Mucosa of rectum (tissue), 2 donors: ENCODE results near the gene CENPF.

Experiments
- H3K27ac ChIP-seq, 2 donors: one replicate each; pipeline ENCODE4 v1.7.0; 2013; ENCODE audit warnings: inconsistent platforms in 2 of 2, low read depth in 2 of 2, low read length in 2 of 2
- H3K27me3 ChIP-seq, 2 donors: one replicate each; pipeline ENCODE4 v1.7.0; 2013; ENCODE audit warnings: low read length in 2 of 2; ENCODE audit not compliant: control insufficient read depth in 2 of 2, insufficient read depth in 2 of 2
- H3K36me3 ChIP-seq, 2 donors: one replicate each; pipeline ENCODE4 v1.7.0; 2013; ENCODE audit warnings: low read length in 2 of 2; ENCODE audit not compliant: control insufficient read depth in 2 of 2, insufficient read depth in 2 of 2
- H3K4me1 ChIP-seq, 2 donors: one replicate each; pipeline ENCODE4 v1.7.0; 2013; ENCODE audit warnings: low read length in 2 of 2, mild to moderate bottlenecking in 1 of 2; ENCODE audit not compliant: control insufficient read depth in 2 of 2, insufficient read depth in 2 of 2
- H3K4me3 ChIP-seq, 2 donors: one replicate each; pipeline ENCODE4 v1.7.0; 2013; ENCODE audit warnings: low read length in 2 of 2
- H3K9ac ChIP-seq, 2 donors: one replicate each; pipeline ENCODE4 v1.7.0; 2013; ENCODE audit warnings: low read length in 2 of 2, low read depth in 1 of 2, mild to moderate bottlenecking in 1 of 2
- H3K9me3 ChIP-seq, 2 donors: one replicate each; pipeline ENCODE4 v1.7.0; 2013; ENCODE audit warnings: low read length in 2 of 2; ENCODE audit not compliant: control insufficient read depth in 2 of 2
- donor health status: healthy.
- donor health status: Normal muscosa, but diverticular disease.

The CENPF gene, protein sequence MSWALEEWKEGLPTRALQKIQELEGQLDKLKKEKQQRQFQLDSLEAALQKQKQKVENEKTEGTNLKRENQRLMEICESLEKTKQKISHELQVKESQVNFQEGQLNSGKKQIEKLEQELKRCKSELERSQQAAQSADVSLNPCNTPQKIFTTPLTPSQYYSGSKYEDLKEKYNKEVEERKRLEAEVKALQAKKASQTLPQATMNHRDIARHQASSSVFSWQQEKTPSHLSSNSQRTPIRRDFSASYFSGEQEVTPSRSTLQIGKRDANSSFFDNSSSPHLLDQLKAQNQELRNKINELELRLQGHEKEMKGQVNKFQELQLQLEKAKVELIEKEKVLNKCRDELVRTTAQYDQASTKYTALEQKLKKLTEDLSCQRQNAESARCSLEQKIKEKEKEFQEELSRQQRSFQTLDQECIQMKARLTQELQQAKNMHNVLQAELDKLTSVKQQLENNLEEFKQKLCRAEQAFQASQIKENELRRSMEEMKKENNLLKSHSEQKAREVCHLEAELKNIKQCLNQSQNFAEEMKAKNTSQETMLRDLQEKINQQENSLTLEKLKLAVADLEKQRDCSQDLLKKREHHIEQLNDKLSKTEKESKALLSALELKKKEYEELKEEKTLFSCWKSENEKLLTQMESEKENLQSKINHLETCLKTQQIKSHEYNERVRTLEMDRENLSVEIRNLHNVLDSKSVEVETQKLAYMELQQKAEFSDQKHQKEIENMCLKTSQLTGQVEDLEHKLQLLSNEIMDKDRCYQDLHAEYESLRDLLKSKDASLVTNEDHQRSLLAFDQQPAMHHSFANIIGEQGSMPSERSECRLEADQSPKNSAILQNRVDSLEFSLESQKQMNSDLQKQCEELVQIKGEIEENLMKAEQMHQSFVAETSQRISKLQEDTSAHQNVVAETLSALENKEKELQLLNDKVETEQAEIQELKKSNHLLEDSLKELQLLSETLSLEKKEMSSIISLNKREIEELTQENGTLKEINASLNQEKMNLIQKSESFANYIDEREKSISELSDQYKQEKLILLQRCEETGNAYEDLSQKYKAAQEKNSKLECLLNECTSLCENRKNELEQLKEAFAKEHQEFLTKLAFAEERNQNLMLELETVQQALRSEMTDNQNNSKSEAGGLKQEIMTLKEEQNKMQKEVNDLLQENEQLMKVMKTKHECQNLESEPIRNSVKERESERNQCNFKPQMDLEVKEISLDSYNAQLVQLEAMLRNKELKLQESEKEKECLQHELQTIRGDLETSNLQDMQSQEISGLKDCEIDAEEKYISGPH (N-terminal part only)

DNA sequence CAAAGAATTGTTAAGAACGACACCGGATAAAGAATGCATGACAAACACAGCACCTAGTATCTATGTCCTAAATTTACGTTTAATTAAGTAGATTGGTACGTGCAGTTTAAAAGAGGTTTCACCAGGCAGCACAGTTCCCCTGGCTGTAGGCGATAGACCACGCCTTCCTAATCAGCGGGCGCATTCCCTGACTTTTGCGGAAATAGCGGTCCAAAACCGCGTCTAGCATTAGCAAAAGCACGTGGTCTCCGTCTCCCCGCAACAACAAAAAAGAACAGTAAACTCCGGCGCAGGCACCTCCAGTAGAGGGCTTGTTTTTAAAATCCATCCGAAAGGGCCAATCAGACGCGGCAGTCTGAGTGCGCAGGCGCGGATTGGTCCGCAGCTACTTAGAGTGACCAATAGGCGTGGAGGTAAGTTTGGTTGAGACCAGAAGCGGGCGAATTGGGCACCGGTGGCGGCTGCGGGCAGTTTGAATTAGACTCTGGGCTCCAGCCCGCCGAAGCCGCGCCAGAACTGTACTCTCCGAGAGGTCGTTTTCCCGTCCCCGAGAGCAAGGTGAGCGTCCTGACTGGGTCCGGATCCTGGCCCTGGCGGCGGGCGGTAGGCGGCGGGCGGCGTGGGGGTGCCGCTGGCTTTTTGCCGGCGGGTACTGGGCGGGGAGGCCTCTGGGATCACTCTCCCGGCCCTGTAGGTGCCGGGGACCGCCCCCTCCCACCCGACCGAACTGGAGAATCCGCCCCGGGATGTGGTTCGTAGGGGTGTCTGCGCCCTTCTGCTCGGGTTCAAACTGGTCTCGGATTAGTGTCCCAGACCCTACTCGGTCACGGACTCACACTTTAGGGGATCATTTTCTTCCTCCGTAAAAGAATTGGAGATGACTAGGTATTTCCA is at the start of gene CENPF:
TSS of gene CENPF (plus strand) at position 432 of the 894 bp plus-strand sequence. CDS start 10,560 bp downstream, outside the sequence.
- Histone ChIP-seq H3K36me3 (no peaks in the 10 kb centered on the region), H3K27me3 (no peaks in the 10 kb centered on the region), H3K4me3 (peak within 1 kb of the TSS; percentile 55 to 79), H3K9me3 (no peaks in the 10 kb centered on the region), H3K9ac (peak within 1 kb of the TSS; percentile 14 to 65), H3K27ac (no peak within 1 kb of the TSS), H3K4me1 (no peaks in the 10 kb centered on the region)

DNA sequence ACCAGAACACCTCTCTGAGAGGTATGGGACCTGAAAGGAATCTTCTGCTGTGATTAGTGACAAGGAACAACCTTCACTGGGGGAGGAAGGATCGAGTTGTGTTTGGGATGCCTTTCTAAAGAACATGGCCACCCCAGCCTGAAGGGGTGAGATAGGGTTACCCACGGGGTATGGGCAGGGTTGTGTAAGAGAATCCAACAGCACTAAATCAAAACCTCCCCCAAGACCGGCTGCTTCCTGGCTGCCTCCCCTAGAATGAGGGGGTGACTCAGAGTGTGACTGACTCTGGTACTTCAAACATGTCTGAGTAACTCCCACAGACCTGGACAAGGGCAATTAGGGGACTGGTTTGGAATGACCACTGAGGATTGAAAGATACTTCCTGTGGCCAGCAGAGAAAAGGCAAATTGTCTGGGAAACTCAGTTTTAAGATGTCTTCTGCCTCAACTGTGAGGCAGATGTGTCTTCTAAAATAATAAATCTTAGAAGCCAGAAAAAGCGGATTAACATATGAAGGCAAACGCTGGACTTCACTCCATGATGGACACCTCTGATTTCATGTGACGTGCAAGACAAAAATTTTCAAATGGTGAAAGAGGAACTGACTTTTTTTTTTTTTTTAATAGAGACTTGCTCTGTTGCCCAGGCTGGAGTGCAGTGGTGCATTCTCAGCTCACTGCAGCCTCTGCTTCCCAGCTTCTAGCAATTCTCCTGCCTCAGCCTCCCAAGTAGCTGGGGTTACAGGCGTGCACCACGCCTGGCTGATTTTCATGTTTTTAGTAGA is 44.9 kb upstream of the CENPF start:
- Histone ChIP-seq H3K9ac (no peak overlapping the region), H3K9me3 (no peaks in the 10 kb centered on the region), H3K27ac (no peak overlapping the region), H3K27me3 (peaks cover 0 to 3% of the 10 kb centered on the region in 2 donors), H3K4me3 (no peak overlapping the region), H3K4me1 (no peaks in the 10 kb centered on the region), H3K36me3 (no peaks in the 10 kb centered on the region)

DNA sequence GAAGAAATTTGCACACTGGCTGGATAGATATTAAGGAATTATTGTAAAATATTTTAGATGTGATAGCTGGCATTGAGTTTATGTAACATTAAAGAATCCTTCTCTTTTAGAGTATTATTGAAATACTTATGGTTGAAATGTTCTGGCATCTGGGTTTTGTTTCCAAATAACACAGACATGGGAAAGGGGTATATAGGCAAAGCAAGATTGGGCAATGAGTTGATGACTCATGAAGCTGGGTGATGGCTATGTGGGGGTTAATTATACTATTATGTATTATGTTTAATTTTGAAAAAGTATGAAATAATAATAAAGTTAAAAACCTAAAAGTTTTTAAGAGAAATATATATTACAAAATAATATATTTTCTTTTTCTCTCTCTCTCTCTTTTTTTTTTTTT is 39.1 kb upstream of the CENPF start:
- Histone ChIP-seq H3K9ac (no peak overlapping the region), H3K27ac (no peak overlapping the region), H3K27me3 (peaks cover 0 to 3% of the 10 kb centered on the region in 2 donors), H3K9me3 (no peaks in the 10 kb centered on the region), H3K36me3 (no peaks in the 10 kb centered on the region), H3K4me1 (no peaks in the 10 kb centered on the region), H3K4me3 (no peak overlapping the region)

DNA sequence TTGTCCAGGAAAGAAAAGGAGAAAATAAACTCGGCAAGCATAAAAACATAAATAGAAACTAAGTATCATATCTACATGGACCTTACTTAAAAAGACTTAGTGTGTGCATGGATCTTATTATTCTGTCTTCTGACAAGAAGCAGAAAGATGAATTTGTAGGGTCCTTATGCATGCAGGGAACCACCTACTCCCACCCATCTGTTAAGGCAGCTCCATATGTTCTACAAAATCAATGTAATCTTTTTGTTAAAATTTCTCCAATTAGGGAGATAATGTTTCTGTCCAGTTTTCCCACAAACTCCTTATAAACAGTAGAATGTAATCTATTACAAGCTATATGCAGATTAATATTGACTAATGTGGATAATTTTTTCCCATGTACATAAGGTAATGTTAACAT is 37.7 kb upstream of the CENPF start:
- H3K27ac ChIP-seq: no peak overlapping the region
- H3K9me3 ChIP-seq: no peaks in the 10 kb centered on the region
- H3K36me3 ChIP-seq: no peaks in the 10 kb centered on the region
- H3K4me3 ChIP-seq: no peak overlapping the region
- no peak overlapping the region for H3K9ac ChIP-seq
- H3K4me1 ChIP-seq: no peaks in the 10 kb centered on the region
- peaks cover 0 to 2% of the 10 kb centered on the region in 2 donors for H3K27me3 ChIP-seq

DNA sequence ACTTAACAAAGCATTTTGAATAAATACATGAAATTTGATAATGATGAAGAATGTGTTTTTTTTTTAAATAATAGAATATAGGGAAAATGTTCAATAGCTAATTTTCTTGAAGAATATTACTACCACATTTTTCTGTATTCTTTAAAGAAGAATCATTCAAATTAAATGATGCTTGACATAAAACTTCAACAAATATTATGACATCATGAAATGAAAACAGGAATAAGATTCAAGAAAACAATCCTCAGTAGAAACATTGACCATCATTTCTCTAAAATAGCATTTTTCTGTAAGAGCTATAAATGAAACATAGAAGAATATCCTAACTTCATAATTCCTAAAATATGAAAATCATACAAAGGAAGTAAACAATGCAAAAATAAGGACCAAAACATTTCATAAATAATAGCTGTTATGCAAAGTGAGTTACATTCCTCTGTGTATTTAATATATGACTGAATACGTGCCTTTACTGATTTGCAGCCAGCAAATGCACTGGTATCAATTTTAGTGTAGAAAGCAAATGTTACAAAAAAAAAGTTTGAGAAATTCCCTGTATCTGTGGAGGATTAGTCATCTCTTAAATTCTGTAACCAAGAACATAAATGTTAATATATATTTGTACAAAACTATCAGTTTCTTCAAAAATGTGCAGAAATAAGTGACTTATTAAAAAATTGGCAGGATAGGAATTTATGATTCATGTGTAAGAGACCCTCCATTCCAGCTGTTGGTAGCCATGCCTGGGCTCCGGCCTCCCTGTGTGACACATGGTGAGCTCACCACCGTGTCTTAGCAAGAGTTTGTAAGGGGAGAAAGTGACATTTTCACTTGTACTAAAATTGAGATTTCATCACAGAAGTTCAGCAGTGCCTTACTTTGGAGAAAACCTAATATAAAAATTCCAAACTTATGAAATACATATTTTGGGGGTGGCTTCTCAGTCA is 36.6 kb upstream of the CENPF start:
- no peak overlapping the region for H3K4me3 ChIP-seq
- H3K9ac ChIP-seq: no peak overlapping the region
- no peak overlapping the region for H3K27ac ChIP-seq
- H3K36me3 ChIP-seq: no peaks in the 10 kb centered on the region
- H3K9me3 ChIP-seq: no peaks in the 10 kb centered on the region
- H3K4me1 ChIP-seq: no peaks in the 10 kb centered on the region
- H3K27me3 ChIP-seq: no peaks in the 10 kb centered on the region

DNA sequence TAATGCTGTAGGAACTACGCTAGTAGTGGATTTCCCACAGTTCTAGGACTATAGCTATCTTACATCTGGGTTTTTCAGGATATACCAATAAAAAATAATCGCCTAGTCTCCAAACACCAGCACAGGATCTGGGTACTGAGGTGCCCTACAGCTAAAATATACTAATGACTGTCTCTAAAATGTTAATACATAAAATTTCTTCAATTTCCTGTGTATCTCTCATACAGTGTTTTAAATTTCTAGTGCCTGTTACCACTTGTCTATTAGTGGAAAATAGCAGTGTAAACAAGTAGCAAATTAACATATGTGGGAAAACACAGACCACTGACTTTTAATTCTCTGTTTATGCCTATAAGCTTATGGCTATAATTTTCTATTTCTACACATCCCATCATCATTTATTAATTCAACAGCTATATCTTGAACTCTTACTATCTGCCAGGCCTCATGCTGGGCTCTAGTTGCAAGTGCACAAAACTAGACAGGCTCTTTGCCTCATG is 35.5 kb upstream of the CENPF start:
- Histone ChIP-seq H3K4me1 (no peaks in the 10 kb centered on the region), H3K27ac (no peak overlapping the region)

DNA sequence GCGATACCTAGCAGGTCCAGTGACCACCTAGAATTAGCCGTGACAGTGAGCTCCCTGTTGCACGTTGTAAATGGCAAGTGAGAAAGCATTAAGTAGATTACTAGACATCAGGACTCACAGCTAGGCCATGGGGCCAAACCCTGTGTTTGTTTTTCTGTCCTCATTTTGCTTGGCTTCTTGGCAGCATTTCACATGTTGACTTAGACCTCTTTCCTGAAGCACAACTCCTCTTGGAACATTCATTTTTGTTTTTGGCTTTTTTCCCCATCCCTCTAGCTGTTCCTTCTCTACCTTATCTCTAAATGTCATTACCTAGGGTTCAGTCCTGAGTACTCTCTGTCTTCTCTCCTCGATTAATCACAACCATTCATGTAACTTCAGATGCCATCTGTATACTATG is 34.7 kb upstream of the CENPF start:
- Histone ChIP-seq H3K4me1 (no peaks in the 10 kb centered on the region), H3K9ac (no peak overlapping the region), H3K27ac (no peak overlapping the region), H3K4me3 (no peak overlapping the region), H3K9me3 (no peaks in the 10 kb centered on the region), H3K27me3 (no peaks in the 10 kb centered on the region), H3K36me3 (no peaks in the 10 kb centered on the region)

More for the DNA sequence above, 35.5 kb upstream of the CENPF start:
- Histone ChIP-seq H3K4me3 (no peak overlapping the region), H3K36me3 (no peaks in the 10 kb centered on the region), H3K9ac (no peak overlapping the region), H3K27me3 (no peaks in the 10 kb centered on the region), H3K9me3 (no peaks in the 10 kb centered on the region)

DNA sequence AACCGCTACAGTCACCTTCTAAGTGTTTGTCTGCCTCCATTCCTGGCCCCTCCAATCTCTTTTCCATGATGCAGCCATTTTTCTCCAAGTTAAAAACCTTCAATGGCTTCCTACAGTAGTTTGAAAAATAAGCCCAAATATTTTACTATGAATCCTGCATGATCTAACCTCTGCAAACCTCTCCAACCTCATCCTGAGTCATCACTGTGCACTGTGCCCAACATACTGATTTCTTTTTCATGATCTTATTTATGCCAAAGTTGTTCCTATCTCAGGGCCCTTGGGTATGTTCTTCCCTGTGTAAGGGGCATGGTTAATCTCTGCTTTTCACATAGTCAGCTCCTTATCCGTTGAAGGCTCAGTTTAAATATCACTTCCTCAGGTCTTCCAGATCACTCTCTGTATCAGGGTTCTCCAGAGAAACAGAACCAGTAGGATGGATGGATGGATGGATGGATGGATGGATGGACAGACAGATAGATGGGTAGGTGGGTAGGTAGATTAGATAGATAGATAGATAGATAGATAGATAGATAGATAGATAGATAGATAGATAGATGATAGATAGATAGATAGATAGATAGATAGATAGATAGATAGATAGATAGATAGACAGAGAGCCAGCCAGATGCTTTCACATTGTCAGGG is 33.5 kb upstream of the CENPF start:
- no peak overlapping the region for H3K9ac ChIP-seq
- H3K4me1 ChIP-seq: peaks cover 0 to 2% of the 10 kb centered on the region in 2 donors
- no peaks in the 10 kb centered on the region for H3K9me3 ChIP-seq
- H3K36me3 ChIP-seq: no peaks in the 10 kb centered on the region
- no peak overlapping the region for H3K27ac ChIP-seq
- no peaks in the 10 kb centered on the region for H3K27me3 ChIP-seq
- H3K4me3 ChIP-seq: no peak overlapping the region
